Measurements from ENCODE around the gene UQCC5.

UQCC5 gene

GRCh38 chr3:52537726-52538421, 1.5 kb downstream of the UQCC5 start:
- Histone ChIP-seq H3K27ac (no peak overlapping the region), H3K9me3 (ENCODE audit: severe bottlenecking) (no peaks in the 10 kb centered on the region), H3K4me3 (ENCODE audit: low read depth, low read length) (peak overlapping the region; percentile 79; the same call in 1 of the 2 replicates), H3K27me3 (ENCODE audit: insufficient read depth, low read depth, severe bottlenecking) (no peaks in the 10 kb centered on the region), H3K36me3 (peaks cover 16% of the 10 kb centered on the region)
- no peak for DNase-seq
- TF ChIP-seq CTCF (IDR thresholded peaks at IDR 0.05; ENCODE audit: low read depth, low read length), result no peak

DNA sequence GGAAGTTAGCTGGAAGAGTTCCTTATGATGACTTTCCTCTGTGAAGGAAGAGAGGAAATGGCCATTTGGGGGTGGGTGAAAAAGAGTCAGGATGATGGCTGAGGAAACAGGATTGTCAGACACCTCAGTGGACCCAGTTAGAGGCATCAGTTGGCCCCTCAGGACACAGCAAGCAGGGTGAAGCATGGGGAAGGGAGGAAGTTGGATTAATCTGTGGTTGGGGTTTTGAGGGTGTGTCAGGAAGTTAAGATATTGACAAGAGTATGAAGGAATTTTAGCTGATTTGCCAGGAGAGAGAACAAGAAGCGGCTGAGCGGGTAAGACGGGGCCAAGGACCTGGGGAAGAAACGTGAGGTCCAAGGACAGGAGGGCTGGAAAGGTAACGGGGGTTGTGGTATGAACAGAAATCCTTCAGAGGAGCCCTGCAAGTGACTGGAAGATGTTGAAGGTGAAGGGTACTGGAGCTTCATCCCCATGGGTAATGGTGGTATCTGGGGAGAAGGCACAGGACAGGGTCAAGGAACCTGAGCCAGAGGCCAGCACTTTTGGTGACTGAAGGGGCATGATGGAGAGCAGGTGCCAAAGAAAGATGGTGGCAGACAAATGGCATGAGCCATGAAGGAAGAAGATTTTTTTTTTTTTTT, 2.7 kb downstream of the UQCC5 start:
- H3K9me3 ChIP-seq (ENCODE audit: severe bottlenecking), result no peaks in the 10 kb centered on the region
- peaks cover 24% of the 10 kb centered on the region for H3K36me3 ChIP-seq
- TF ChIP-seq CTCF (IDR thresholded peaks at IDR 0.05; ENCODE audit: low read depth, low read length), result no peak
- H3K4me3 ChIP-seq (ENCODE audit: low read depth, low read length), result no peak overlapping the region
- no peaks in the 10 kb centered on the region for H3K27me3 ChIP-seq (ENCODE audit: insufficient read depth, low read depth, severe bottlenecking)
- DNase-seq, result no peak
- H3K27ac ChIP-seq, result no peak overlapping the region

DNA sequence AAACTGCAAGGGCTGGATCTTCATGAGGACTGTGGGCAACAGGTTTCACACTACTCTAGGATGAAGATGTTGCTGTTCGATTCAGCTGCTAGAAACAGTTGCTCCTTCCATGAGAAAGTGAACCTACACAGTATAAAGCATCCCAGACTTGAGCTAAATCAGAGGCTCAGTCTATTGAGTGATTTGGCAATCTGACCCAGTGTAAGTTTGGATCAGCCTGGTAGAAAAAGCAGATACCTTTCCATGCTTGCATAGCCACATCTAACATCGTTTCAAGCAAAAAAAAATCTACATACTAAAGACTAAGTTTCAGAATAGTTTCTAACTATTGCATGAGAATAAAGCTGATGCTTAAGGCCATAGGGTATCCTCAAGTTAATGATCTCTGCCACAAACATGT, 4.6 kb downstream of the UQCC5 start:
- Histone ChIP-seq H3K27me3 (ENCODE audit: insufficient read depth, low read depth, severe bottlenecking) (no peaks in the 10 kb centered on the region), H3K27ac (no peak overlapping the region), H3K4me3 (ENCODE audit: low read depth, low read length) (no peak overlapping the region), H3K9me3 (ENCODE audit: severe bottlenecking) (no peaks in the 10 kb centered on the region), H3K36me3 (peaks cover 29% of the 10 kb centered on the region)
- DNase-seq, result no peak
- no peak for TF ChIP-seq CTCF (IDR thresholded peaks at IDR 0.05; ENCODE audit: low read depth, low read length)

GRCh38 chr3:52544937-52545336, 8.5 kb downstream of the UQCC5 start:
- Histone ChIP-seq H3K27me3 (ENCODE audit: insufficient read depth, low read depth, severe bottlenecking) (no peaks in the 10 kb centered on the region), H3K4me3 (ENCODE audit: low read depth, low read length) (no peak overlapping the region), H3K27ac (peak overlapping the region; percentile 39; the same call in 1 of the 2 replicates), H3K36me3 (peaks cover 58% of the 10 kb centered on the region), H3K9me3 (ENCODE audit: severe bottlenecking) (no peaks in the 10 kb centered on the region)
- no peak for TF ChIP-seq CTCF (IDR thresholded peaks at IDR 0.05; ENCODE audit: low read depth, low read length)
- no peak for DNase-seq

DNA sequence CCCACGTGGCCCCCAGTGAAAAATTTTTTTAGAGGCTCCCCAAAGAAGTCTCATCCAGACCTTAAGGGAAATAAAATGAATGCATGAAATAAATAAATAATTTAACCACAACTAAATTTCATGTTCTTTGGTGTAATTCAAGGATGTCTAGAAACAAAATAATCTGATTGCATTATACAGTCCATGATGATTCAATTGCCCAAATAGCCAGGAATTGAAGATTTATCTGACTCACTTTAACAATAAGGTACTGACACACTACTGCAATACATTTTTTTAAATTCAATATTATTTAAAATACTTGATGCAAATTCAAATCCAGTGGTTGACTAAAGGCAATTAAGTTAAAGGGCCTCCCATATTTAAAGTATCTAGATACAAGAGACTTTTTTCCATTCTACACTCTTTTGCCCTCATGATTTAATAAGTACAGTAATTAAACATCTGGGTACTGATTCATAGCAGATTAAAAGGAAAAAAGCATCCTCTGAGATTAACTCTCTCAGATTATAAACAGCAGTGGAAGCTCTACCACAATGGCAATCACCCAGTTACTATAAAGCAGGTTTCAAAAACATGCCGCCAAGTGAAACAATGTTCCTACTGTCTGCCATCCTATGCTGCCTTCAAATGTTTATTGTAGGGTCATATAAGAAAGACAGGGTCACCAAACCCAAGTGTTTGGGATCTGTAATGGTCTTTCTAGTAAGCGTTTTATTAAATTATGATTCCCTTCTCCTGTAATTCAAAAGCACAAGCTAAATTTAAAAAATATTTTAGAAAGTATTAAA, 9.9 kb downstream of the UQCC5 start:
- Histone ChIP-seq H3K9me3 (ENCODE audit: severe bottlenecking) (no peaks in the 10 kb centered on the region), H3K27me3 (ENCODE audit: insufficient read depth, low read depth, severe bottlenecking) (no peaks in the 10 kb centered on the region), H3K27ac (no peak overlapping the region), H3K36me3 (peaks cover 64% of the 10 kb centered on the region), H3K4me3 (ENCODE audit: low read depth, low read length) (no peak overlapping the region)
- DNase-seq, result no peak
- TF ChIP-seq CTCF (IDR thresholded peaks at IDR 0.05; ENCODE audit: low read depth, low read length), result no peak
